ENCODE data around the gene COP1.

GRCh38 chr1:175914115-175914514, 293.0 kb downstream of the COP1 start:
- TF ChIP-seq CTCF (IDR thresholded peaks at IDR 0.05; ENCODE audit: borderline replicate concordance, extremely low read depth, low read length, poor library complexity, severe bottlenecking) (no peak), EZH2 (IDR thresholded peaks at IDR 0.05; ENCODE audit: borderline replicate concordance, low read depth, low read length, severe bottlenecking) (no peak)
